GM19452 (cell line): ENCODE results near the gene MYO5A.
A peak's percentile ranks its signal among the peaks of the same experiment; 100 is the strongest.
"Not testable (repeated sequence)": the region's sequence is repeated elsewhere in the genome, so short reads cannot be mapped to it uniquely, and the experiment has no call there.

Experiments used
- ATAC-seq: cut with Tn5 transposase; IDR thresholded peaks from one replicate; pipeline ENCODE4 v1.9.1; 2021; ENCODE audit not compliant: unreplicated experiment

The MYO5A gene

GRCh38 chr15:52466134-52466701 is 62.5 kb downstream of the MYO5A start:
- ATAC-seq: peak; percentile 90

- peak; percentile 64 for ATAC-seq
These were observed 64.2 kb downstream of the MYO5A start for GRCh38 chr15:52464478-52464877.

- ATAC-seq: no peak
These were observed 64.6 kb downstream of the MYO5A start for GRCh38 chr15:52464040-52464439.

- no peak for ATAC-seq
These were observed 65.0 kb downstream of the MYO5A start for GRCh38 chr15:52463638-52464037.

- no peak for ATAC-seq
These were observed 65.8 kb downstream of the MYO5A start for GRCh38 chr15:52462806-52463360.

- not testable (repeated sequence) for ATAC-seq
These were observed 69.0 kb downstream of the MYO5A start for GRCh38 chr15:52459701-52460100.

- not testable (repeated sequence) for ATAC-seq
These were observed 69.4 kb downstream of the MYO5A start for GRCh38 chr15:52459265-52459664.

GRCh38 chr15:52448011-52448890 is 80.4 kb downstream of the MYO5A start:
- no peak for ATAC-seq

- no peak for ATAC-seq
These were observed 82.7 kb downstream of the MYO5A start for GRCh38 chr15:52445954-52446353.

GRCh38 chr15:52445553-52445952 is 83.1 kb downstream of the MYO5A start:
- no peak for ATAC-seq

GRCh38 chr15:52443205-52443604 is 85.5 kb downstream of the MYO5A start:
- not testable (repeated sequence) for ATAC-seq

- ATAC-seq: no peak
These were observed 86.8 kb downstream of the MYO5A start for GRCh38 chr15:52441841-52442240.

GRCh38 chr15:52440946-52441345 is 87.7 kb downstream of the MYO5A start:
- no peak for ATAC-seq

GRCh38 chr15:52440414-52440813 is 88.3 kb downstream of the MYO5A start:
- ATAC-seq: no peak

- no peak for ATAC-seq
These were observed 89.2 kb downstream of the MYO5A start for GRCh38 chr15:52439470-52439869.

- not testable (repeated sequence) for ATAC-seq
These were observed 89.6 kb downstream of the MYO5A start for GRCh38 chr15:52439042-52439441.

GRCh38 chr15:52438047-52438446 is 90.6 kb downstream of the MYO5A start:
- no peak for ATAC-seq

- ATAC-seq: no peak
These were observed 91.0 kb downstream of the MYO5A start for GRCh38 chr15:52437646-52438045.

- no peak for ATAC-seq
These were observed 91.7 kb downstream of the MYO5A start for GRCh38 chr15:52436981-52437380.

GRCh38 chr15:52434885-52435284 is 93.8 kb downstream of the MYO5A start:
- ATAC-seq: no peak

- no peak for ATAC-seq
These were observed 100.4 kb downstream of the MYO5A start for GRCh38 chr15:52428297-52428696.

GRCh38 chr15:52427804-52428203 is 100.9 kb downstream of the MYO5A start:
- no peak for ATAC-seq
